Measurements from ENCODE around the gene TLR10.

TLR10 gene

GRCh38 chr4:38791010-38791409, 8.2 kb upstream of the TLR10 start:
- no peak overlapping the region for H2BK12ac ChIP-seq (ENCODE audit: low read length)
- no peak overlapping the region for H2BK5ac ChIP-seq (ENCODE audit: low read length)
- no peaks in the 10 kb centered on the region for H3K36me3 ChIP-seq (replicated peaks in 1 of 2; ENCODE audit: control insufficient read depth in 2 of 2, insufficient read depth in 2 of 2, low read length in 2 of 2)
- H3K27me3 ChIP-seq (ENCODE audit: control insufficient read depth in 3 of 3, insufficient read depth in 3 of 3, low read depth in 1 of 3, low read length in 3 of 3) = peaks cover 0 to 3% (median 0%) of the 10 kb centered on the region in 3 experiments
- H3K9ac ChIP-seq (ENCODE audit: low read depth, low read length, poor library complexity) = no peak overlapping the region
- no peak for DNase-seq (ENCODE audit: low spot score)
- H3K4me2 ChIP-seq (ENCODE audit: insufficient read depth, low read length, poor library complexity, severe bottlenecking) = no peak overlapping the region
- H3K4me3 ChIP-seq (ENCODE audit: low read length in 2 of 2) = no peak overlapping the region
- WGBS, 2 donors (ENCODE audit: extremely low coverage in 2 of 2, insufficient read length in 2 of 2, insufficient replicate concordance in 1 of 2) = no CpG with 5 or more reads among the region's 2 CpGs
- no peak overlapping the region for H3K18ac ChIP-seq (ENCODE audit: low read length)
- no peaks in the 10 kb centered on the region for H3K79me1 ChIP-seq (ENCODE audit: low read depth, low read length)
- no peak overlapping the region for H3K14ac ChIP-seq (ENCODE audit: low read length)
- no peaks in the 10 kb centered on the region for H3K9me3 ChIP-seq (replicated peaks in 1 of 2; ENCODE audit: control insufficient read depth in 2 of 2, insufficient read depth in 1 of 2, low read depth in 1 of 2, low read length in 2 of 2)
- H3K27ac ChIP-seq (replicated peaks; ENCODE audit: low read length) = no peak overlapping the region
- H3K4ac ChIP-seq (ENCODE audit: low read length) = no peak overlapping the region
- H2BK15ac ChIP-seq (ENCODE audit: low read length) = no peak overlapping the region
- H2AFZ ChIP-seq (ENCODE audit: low read length) = no peak overlapping the region
- H2AK5ac ChIP-seq (ENCODE audit: low read depth, low read length) = no peak overlapping the region
- H4K91ac ChIP-seq (ENCODE audit: low read depth, low read length, poor library complexity) = no peak overlapping the region
- no peak overlapping the region for H4K8ac ChIP-seq (ENCODE audit: low read depth, low read length)
- H2BK120ac ChIP-seq (ENCODE audit: low read depth, low read length) = no peak overlapping the region
- no peak overlapping the region for H3K23ac ChIP-seq (ENCODE audit: low read depth, low read length, poor library complexity)
- no peaks in the 10 kb centered on the region for H3K4me1 ChIP-seq (ENCODE audit: control insufficient read depth in 2 of 2, insufficient read depth in 1 of 2, low read depth in 1 of 2, low read length in 2 of 2)

GRCh38 chr4:38788317-38788716, 5.5 kb upstream of the TLR10 start:
- Histone ChIP-seq H3K79me1 (ENCODE audit: low read depth, low read length) (no peaks in the 10 kb centered on the region), H3K4me3 (ENCODE audit: low read length in 2 of 2) (no peak overlapping the region), H3K4me2 (ENCODE audit: insufficient read depth, low read length, poor library complexity, severe bottlenecking) (no peak overlapping the region), H2BK15ac (ENCODE audit: low read length) (no peak overlapping the region), H2BK12ac (ENCODE audit: low read length) (no peak overlapping the region), H2BK5ac (ENCODE audit: low read length) (no peak overlapping the region), H4K91ac (ENCODE audit: low read depth, low read length, poor library complexity) (no peak overlapping the region), H3K9me3 (replicated peaks in 1 of 2; ENCODE audit: control insufficient read depth in 2 of 2, insufficient read depth in 1 of 2, low read depth in 1 of 2, low read length in 2 of 2) (no peaks in the 10 kb centered on the region), H2AFZ (ENCODE audit: low read length) (no peak overlapping the region), H3K14ac (ENCODE audit: low read length) (no peak overlapping the region), H2BK120ac (ENCODE audit: low read depth, low read length) (no peak overlapping the region), H3K36me3 (replicated peaks in 1 of 2; ENCODE audit: control insufficient read depth in 2 of 2, insufficient read depth in 2 of 2, low read length in 2 of 2) (no peaks in the 10 kb centered on the region), H3K4ac (ENCODE audit: low read length) (no peak overlapping the region), H3K27ac (replicated peaks; ENCODE audit: low read length) (no peak overlapping the region), H4K8ac (ENCODE audit: low read depth, low read length) (no peak overlapping the region), H3K4me1 (ENCODE audit: control insufficient read depth in 2 of 2, insufficient read depth in 1 of 2, low read depth in 1 of 2, low read length in 2 of 2) (no peaks in the 10 kb centered on the region), H3K23ac (ENCODE audit: low read depth, low read length, poor library complexity) (no peak overlapping the region), H3K9ac (ENCODE audit: low read depth, low read length, poor library complexity) (no peak overlapping the region), H3K18ac (ENCODE audit: low read length) (no peak overlapping the region), H2AK5ac (ENCODE audit: low read depth, low read length) (no peak overlapping the region), H3K27me3 (ENCODE audit: control insufficient read depth in 3 of 3, insufficient read depth in 3 of 3, low read depth in 1 of 3, low read length in 3 of 3) (peaks cover 0 to 3% (median 0%) of the 10 kb centered on the region in 3 experiments)
- WGBS, 2 donors (ENCODE audit: extremely low coverage in 2 of 2, insufficient read length in 2 of 2, insufficient replicate concordance in 1 of 2) = no CpG with 5 or more reads among the region's 1 CpG
- DNase-seq (ENCODE audit: low spot score) = no peak

GRCh38 chr4:38787693-38788092, 4.9 kb upstream of the TLR10 start:
- Histone ChIP-seq H4K8ac (ENCODE audit: low read depth, low read length) (no peak overlapping the region), H2BK5ac (ENCODE audit: low read length) (no peak overlapping the region), H3K79me1 (ENCODE audit: low read depth, low read length) (no peaks in the 10 kb centered on the region), H2BK15ac (ENCODE audit: low read length) (no peak overlapping the region), H3K4me1 (ENCODE audit: control insufficient read depth in 2 of 2, insufficient read depth in 1 of 2, low read depth in 1 of 2, low read length in 2 of 2) (no peaks in the 10 kb centered on the region), H3K4ac (ENCODE audit: low read length) (no peak overlapping the region), H3K23ac (ENCODE audit: low read depth, low read length, poor library complexity) (no peak overlapping the region), H2AFZ (ENCODE audit: low read length) (no peak overlapping the region), H2BK12ac (ENCODE audit: low read length) (no peak overlapping the region), H3K9ac (ENCODE audit: low read depth, low read length, poor library complexity) (no peak overlapping the region), H3K18ac (ENCODE audit: low read length) (no peak overlapping the region), H3K9me3 (replicated peaks in 1 of 2; ENCODE audit: control insufficient read depth in 2 of 2, insufficient read depth in 1 of 2, low read depth in 1 of 2, low read length in 2 of 2) (no peaks in the 10 kb centered on the region), H2BK120ac (ENCODE audit: low read depth, low read length) (no peak overlapping the region), H3K4me3 (ENCODE audit: low read length in 2 of 2) (no peak overlapping the region), H3K27ac (replicated peaks; ENCODE audit: low read length) (no peak overlapping the region), H2AK5ac (ENCODE audit: low read depth, low read length) (no peak overlapping the region), H3K27me3 (ENCODE audit: control insufficient read depth in 3 of 3, insufficient read depth in 3 of 3, low read depth in 1 of 3, low read length in 3 of 3) (peaks cover 0 to 3% (median 0%) of the 10 kb centered on the region in 3 experiments), H4K91ac (ENCODE audit: low read depth, low read length, poor library complexity) (no peak overlapping the region), H3K36me3 (replicated peaks in 1 of 2; ENCODE audit: control insufficient read depth in 2 of 2, insufficient read depth in 2 of 2, low read length in 2 of 2) (no peaks in the 10 kb centered on the region), H3K4me2 (ENCODE audit: insufficient read depth, low read length, poor library complexity, severe bottlenecking) (no peak overlapping the region), H3K14ac (ENCODE audit: low read length) (no peak overlapping the region)
- no peak for DNase-seq (ENCODE audit: low spot score)
- no CpG with 5 or more reads among the region's 4 CpGs for WGBS, 2 donors (ENCODE audit: extremely low coverage in 2 of 2, insufficient read length in 2 of 2, insufficient replicate concordance in 1 of 2)

- H3K4me3 ChIP-seq (ENCODE audit: low read length in 2 of 2) = no peak overlapping the region
- H3K79me1 ChIP-seq (ENCODE audit: low read depth, low read length) = no peaks in the 10 kb centered on the region
- no peak overlapping the region for H3K18ac ChIP-seq (ENCODE audit: low read length)
- H2BK15ac ChIP-seq (ENCODE audit: low read length) = no peak overlapping the region
- no peak overlapping the region for H3K4ac ChIP-seq (ENCODE audit: low read length)
- no peak overlapping the region for H2AFZ ChIP-seq (ENCODE audit: low read length)
- no peak overlapping the region for H4K91ac ChIP-seq (ENCODE audit: low read depth, low read length, poor library complexity)
- H3K23ac ChIP-seq (ENCODE audit: low read depth, low read length, poor library complexity) = no peak overlapping the region
- H2AK5ac ChIP-seq (ENCODE audit: low read depth, low read length) = no peak overlapping the region
- H2BK12ac ChIP-seq (ENCODE audit: low read length) = no peak overlapping the region
- H3K27ac ChIP-seq (replicated peaks; ENCODE audit: low read length) = no peak overlapping the region
- H3K4me1 ChIP-seq (ENCODE audit: control insufficient read depth in 2 of 2, insufficient read depth in 1 of 2, low read depth in 1 of 2, low read length in 2 of 2) = no peaks in the 10 kb centered on the region
- H3K9me3 ChIP-seq (replicated peaks in 1 of 2; ENCODE audit: control insufficient read depth in 2 of 2, insufficient read depth in 1 of 2, low read depth in 1 of 2, low read length in 2 of 2) = no peaks in the 10 kb centered on the region
- H3K14ac ChIP-seq (ENCODE audit: low read length) = no peak overlapping the region
- H3K36me3 ChIP-seq (replicated peaks in 1 of 2; ENCODE audit: control insufficient read depth in 2 of 2, insufficient read depth in 2 of 2, low read length in 2 of 2) = no peaks in the 10 kb centered on the region
- no peak overlapping the region for H4K8ac ChIP-seq (ENCODE audit: low read depth, low read length)
- no peak for DNase-seq (ENCODE audit: low spot score)
- no peak overlapping the region for H3K4me2 ChIP-seq (ENCODE audit: insufficient read depth, low read length, poor library complexity, severe bottlenecking)
- peaks cover 0 to 9% (median 0%) of the 10 kb centered on the region in 3 experiments for H3K27me3 ChIP-seq (ENCODE audit: control insufficient read depth in 3 of 3, insufficient read depth in 3 of 3, low read depth in 1 of 3, low read length in 3 of 3)
- H3K9ac ChIP-seq (ENCODE audit: low read depth, low read length, poor library complexity) = no peak overlapping the region
- H2BK5ac ChIP-seq (ENCODE audit: low read length) = no peak overlapping the region
- WGBS, 2 donors (ENCODE audit: extremely low coverage in 2 of 2, insufficient read length in 2 of 2, insufficient replicate concordance in 1 of 2) = no CpG with 5 or more reads among the region's 8 CpGs
- H2BK120ac ChIP-seq (ENCODE audit: low read depth, low read length) = no peak overlapping the region
These were observed 3.2 kb upstream of the TLR10 start for GRCh38 chr4:38785901-38786402.

Measured in neuronal stem cell (in vitro differentiated cells).